Esophagus (tissue), 2 donors: ENCODE measurements around the gene ARVCF. TPM values are rescaled to one million over a fixed set of nuclear protein-coding genes. Genes with fewer than 3 reads are reported as not detected.

Experiments
- H3K27ac ChIP-seq, 2 donors: one replicate each; pipeline ENCODE4 v1.5.1; 2013; ENCODE audit warnings: low read depth in 2 of 2, mild to moderate bottlenecking in 2 of 2, inconsistent platforms in 1 of 2, low read length in 1 of 2, moderate library complexity in 1 of 2
- H3K27me3 ChIP-seq, 2 donors: one replicate each; pipeline ENCODE4 v1.6.1; 2013; ENCODE audit warnings: low read length in 2 of 2, control low read depth in 1 of 2, mild to moderate bottlenecking in 1 of 2; ENCODE audit not compliant: insufficient read depth in 2 of 2, control insufficient read depth in 1 of 2
- H3K36me3 ChIP-seq, 2 donors: one replicate each; pipeline ENCODE4 v1.6.1; 2013; ENCODE audit warnings: low read length in 1 of 2; ENCODE audit not compliant: control insufficient read depth in 2 of 2, insufficient read depth in 2 of 2
- H3K4me1 ChIP-seq, 2 donors: one replicate each; pipeline ENCODE4 v1.6.1; 2013; ENCODE audit warnings: low read length in 1 of 2; ENCODE audit not compliant: control insufficient read depth in 2 of 2, insufficient read depth in 2 of 2
- H3K4me3 ChIP-seq, 2 donors: one replicate each; pipeline ENCODE4 v1.5.1; 2013; ENCODE audit warnings: low read length in 2 of 2, mild to moderate bottlenecking in 2 of 2, low read depth in 1 of 2, moderate library complexity in 1 of 2
- H3K9me3 ChIP-seq, 2 donors: one replicate each; pipeline ENCODE4 v1.6.1; 2013; ENCODE audit warnings: mild to moderate bottlenecking in 2 of 2, low read depth in 1 of 2, low read length in 1 of 2, moderate library complexity in 1 of 2; ENCODE audit not compliant: control insufficient read depth in 2 of 2, insufficient read depth in 1 of 2
- WGBS, 2 donors: extraction: QIAGEN DNeasy Blood & Tissue Kit; methylation state at CpG; one replicate each; pipeline ENCODE4 v1.1.7; 2013; 5-methylcytosine and 5-hydroxymethylcytosine counted together
- polyA plus RNA-seq, 2 donors: library from polyadenylated mRNA; stranded (reverse); fragments of 200-250 nt; gene quantifications; one replicate each; pipeline ENCODE4 v1.2.3, GENCODE V29; 2013
- donor health status: healthy with polysubstance abuse.
- donor health status: Bipolar disorder and iron deficiency.

ARVCF gene
- polyA plus RNA-seq, 2 donors, result 3.4 to 5.5 TPM

GRCh38 chr22:20011993-20012740, 4.5 kb downstream of the ARVCF start:
- no peaks in the 10 kb centered on the region for H3K9me3 ChIP-seq
- peaks cover 0 to 10% of the 10 kb centered on the region in 2 donors for H3K4me1 ChIP-seq
- no peaks in the 10 kb centered on the region for H3K27me3 ChIP-seq
- no peak overlapping the region for H3K4me3 ChIP-seq
- no peaks in the 10 kb centered on the region for H3K36me3 ChIP-seq
- 92 to 96% methylated on average over 7 of the region's 7 CpGs for WGBS, 2 donors
- no peak overlapping the region for H3K27ac ChIP-seq

- peaks cover 0 to 8% of the 10 kb centered on the region in 2 donors for H3K4me1 ChIP-seq
- H3K4me3 ChIP-seq, result no peak overlapping the region
- H3K27ac ChIP-seq, result no peak overlapping the region
- H3K9me3 ChIP-seq, result no peaks in the 10 kb centered on the region
- no peaks in the 10 kb centered on the region for H3K36me3 ChIP-seq
- WGBS, 2 donors, result 79 to 81% methylated on average over 20 of the region's 20 CpGs
- no peaks in the 10 kb centered on the region for H3K27me3 ChIP-seq
Observed at GRCh38 chr22:20011123-20011992, 5.3 kb downstream of the ARVCF start.

GRCh38 chr22:20010307-20011122, 6.1 kb downstream of the ARVCF start:
- Histone ChIP-seq H3K27ac (no peak overlapping the region), H3K27me3 (no peaks in the 10 kb centered on the region), H3K9me3 (no peaks in the 10 kb centered on the region), H3K36me3 (no peaks in the 10 kb centered on the region), H3K4me3 (no peak overlapping the region), H3K4me1 (peaks cover 0 to 8% of the 10 kb centered on the region in 2 donors)
- 68 to 74% methylated on average over 14 of the region's 14 CpGs for WGBS, 2 donors

GRCh38 chr22:20009582-20010306, 6.9 kb downstream of the ARVCF start:
- H3K4me1 ChIP-seq, result peaks cover 0 to 8% of the 10 kb centered on the region in 2 donors
- 93 to 95% methylated on average over 8 of the region's 8 CpGs for WGBS, 2 donors

GRCh38 chr22:20009018-20009491, 7.6 kb downstream of the ARVCF start:
- no peaks in the 10 kb centered on the region for H3K27me3 ChIP-seq
- peaks cover 0 to 8% of the 10 kb centered on the region in 2 donors for H3K4me1 ChIP-seq
- H3K27ac ChIP-seq, result no peak overlapping the region
- WGBS, 2 donors, result 90 to 95% methylated on average over 9 of the region's 9 CpGs
- H3K4me3 ChIP-seq, result no peak overlapping the region
- H3K36me3 ChIP-seq, result no peaks in the 10 kb centered on the region
- no peaks in the 10 kb centered on the region for H3K9me3 ChIP-seq

More at GRCh38 chr22:20009582-20010306, 6.9 kb downstream of the ARVCF start:
- H3K27me3 ChIP-seq, result no peaks in the 10 kb centered on the region
- no peaks in the 10 kb centered on the region for H3K9me3 ChIP-seq
- no peaks in the 10 kb centered on the region for H3K36me3 ChIP-seq
- no peak overlapping the region for H3K4me3 ChIP-seq
- no peak overlapping the region for H3K27ac ChIP-seq

GRCh38 chr22:20008221-20008995, 8.2 kb downstream of the ARVCF start:
- Histone ChIP-seq H3K27me3 (no peaks in the 10 kb centered on the region), H3K9me3 (no peaks in the 10 kb centered on the region), H3K27ac (no peak overlapping the region), H3K36me3 (no peaks in the 10 kb centered on the region), H3K4me1 (peaks cover 0 to 8% of the 10 kb centered on the region in 2 donors), H3K4me3 (no peak overlapping the region)
- WGBS, 2 donors, result 88 to 93% methylated on average over 11 of the region's 11 CpGs

GRCh38 chr22:20004464-20004863, 12.2 kb downstream of the ARVCF start:
- Histone ChIP-seq H3K4me1 (no peaks in the 10 kb centered on the region), H3K9me3 (no peaks in the 10 kb centered on the region), H3K4me3 (no peak overlapping the region), H3K27ac (no peak overlapping the region), H3K27me3 (no peaks in the 10 kb centered on the region), H3K36me3 (no peaks in the 10 kb centered on the region)
- 95 to 96% methylated on average over 3 of the region's 3 CpGs for WGBS, 2 donors

GRCh38 chr22:20003304-20003703, 13.3 kb downstream of the ARVCF start:
- H3K4me3 ChIP-seq, result no peak overlapping the region
- no peaks in the 10 kb centered on the region for H3K4me1 ChIP-seq
- no peak overlapping the region for H3K27ac ChIP-seq
- no peaks in the 10 kb centered on the region for H3K9me3 ChIP-seq
- no peaks in the 10 kb centered on the region for H3K36me3 ChIP-seq
- 97 to 98% methylated on average over 1 of the region's 1 CpG for WGBS, 2 donors
- no peaks in the 10 kb centered on the region for H3K27me3 ChIP-seq
